ENCODE data around the gene PFKP.

PFKP gene

GRCh38 chr10:3139216-3139910 is 72.0 kb downstream of the PFKP start:
- no peaks in the 10 kb centered on the region for H3K27me3 ChIP-seq (replicated peaks)
- no peak for DNase-seq
- no peak overlapping the region for H3K27ac ChIP-seq
- TF ChIP-seq, protein P1, sequence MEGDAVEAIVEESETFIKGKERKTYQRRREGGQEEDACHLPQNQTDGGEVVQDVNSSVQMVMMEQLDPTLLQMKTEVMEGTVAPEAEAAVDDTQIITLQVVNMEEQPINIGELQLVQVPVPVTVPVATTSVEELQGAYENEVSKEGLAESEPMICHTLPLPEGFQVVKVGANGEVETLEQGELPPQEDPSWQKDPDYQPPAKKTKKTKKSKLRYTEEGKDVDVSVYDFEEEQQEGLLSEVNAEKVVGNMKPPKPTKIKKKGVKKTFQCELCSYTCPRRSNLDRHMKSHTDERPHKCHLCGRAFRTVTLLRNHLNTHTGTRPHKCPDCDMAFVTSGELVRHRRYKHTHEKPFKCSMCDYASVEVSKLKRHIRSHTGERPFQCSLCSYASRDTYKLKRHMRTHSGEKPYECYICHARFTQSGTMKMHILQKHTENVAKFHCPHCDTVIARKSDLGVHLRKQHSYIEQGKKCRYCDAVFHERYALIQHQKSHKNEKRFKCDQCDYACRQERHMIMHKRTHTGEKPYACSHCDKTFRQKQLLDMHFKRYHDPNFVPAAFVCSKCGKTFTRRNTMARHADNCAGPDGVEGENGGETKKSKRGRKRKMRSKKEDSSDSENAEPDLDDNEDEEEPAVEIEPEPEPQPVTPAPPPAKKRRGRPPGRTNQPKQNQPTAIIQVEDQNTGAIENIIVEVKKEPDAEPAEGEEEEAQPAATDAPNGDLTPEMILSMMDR (IDR thresholded peaks at IDR 0.05; ENCODE audit: low read depth, low read length, missing control alignments): no peak
- in situ Hi-C loops (cut with HindIII; ENCODE audit: low pct_ligation_motif_present, low sequenced_read_pairs): no loop called here
- H3K4me3 ChIP-seq (ENCODE audit: low read depth, low read length): no peak overlapping the region
- peaks cover 93% of the 10 kb centered on the region for H3K36me3 ChIP-seq (replicated peaks)

GRCh38 chr10:3140280-3140679 is 72.9 kb downstream of the PFKP start:
- Histone ChIP-seq H3K27ac (no peak overlapping the region), H3K36me3 (replicated peaks) (peaks cover 93% of the 10 kb centered on the region), H3K4me3 (ENCODE audit: low read depth, low read length) (no peak overlapping the region), H3K27me3 (replicated peaks) (no peaks in the 10 kb centered on the region)
- TF ChIP-seq, protein P1 (IDR thresholded peaks at IDR 0.05; ENCODE audit: low read depth, low read length, missing control alignments): no peak
- in situ Hi-C loops (cut with HindIII; ENCODE audit: low pct_ligation_motif_present, low sequenced_read_pairs): no loop called here
- no peak for DNase-seq

GRCh38 chr10:3141351-3142005 is 74.1 kb downstream of the PFKP start:
- H3K27ac ChIP-seq: no peak overlapping the region
- TF ChIP-seq, protein P1 (IDR thresholded peaks at IDR 0.05; ENCODE audit: low read depth, low read length, missing control alignments): no peak
- in situ Hi-C loops (cut with HindIII; ENCODE audit: low pct_ligation_motif_present, low sequenced_read_pairs): no loop called here
- H3K4me3 ChIP-seq (ENCODE audit: low read depth, low read length): no peak overlapping the region
- H3K27me3 ChIP-seq (replicated peaks): no peaks in the 10 kb centered on the region
- peaks cover 91% of the 10 kb centered on the region for H3K36me3 ChIP-seq (replicated peaks)
- DNase-seq: no peak

GRCh38 chr10:3142146-3142875 is 75.0 kb downstream of the PFKP start:
- TF ChIP-seq, protein P1 (IDR thresholded peaks at IDR 0.05; ENCODE audit: low read depth, low read length, missing control alignments): no peak
- no peak for DNase-seq
- H3K27ac ChIP-seq: no peak overlapping the region
- H3K36me3 ChIP-seq (replicated peaks): peaks cover 89% of the 10 kb centered on the region
- H3K27me3 ChIP-seq (replicated peaks): no peaks in the 10 kb centered on the region
- in situ Hi-C loops (cut with HindIII; ENCODE audit: low pct_ligation_motif_present, low sequenced_read_pairs): no loop called here
- no peak overlapping the region for H3K4me3 ChIP-seq (ENCODE audit: low read depth, low read length)

DNA sequence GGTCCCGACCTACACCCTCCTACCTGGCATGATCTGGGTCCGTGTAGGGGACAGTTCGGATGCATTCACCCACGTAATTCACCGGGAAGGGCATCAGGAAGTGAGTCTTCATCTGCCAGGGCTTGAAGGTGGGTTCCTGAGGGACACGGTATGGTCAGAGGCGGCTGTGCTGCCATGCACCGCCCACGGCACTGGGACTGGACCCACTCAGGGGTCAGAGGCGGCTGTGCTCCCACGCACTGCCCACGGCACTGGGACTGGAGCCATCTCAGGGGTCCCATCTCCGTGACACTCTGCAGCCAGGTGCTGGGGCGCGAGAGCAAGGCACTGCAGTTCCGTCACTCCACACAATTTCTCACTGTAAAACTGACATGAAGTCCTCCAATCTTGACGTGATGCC is 76.0 kb downstream of the PFKP start:
- TF ChIP-seq, protein P1 (IDR thresholded peaks at IDR 0.05; ENCODE audit: low read depth, low read length, missing control alignments): no peak
- H3K36me3 ChIP-seq (replicated peaks): peaks cover 87% of the 10 kb centered on the region
- DNase-seq: no peak
- in situ Hi-C loops (cut with HindIII; ENCODE audit: low pct_ligation_motif_present, low sequenced_read_pairs): no loop called here
- H3K27me3 ChIP-seq (replicated peaks): no peaks in the 10 kb centered on the region
- H3K4me3 ChIP-seq (ENCODE audit: low read depth, low read length): no peak overlapping the region
- H3K27ac ChIP-seq: no peak overlapping the region

Data from brain microvascular endothelial cell (primary cell).